ENCODE data around the gene NFAT5.

GRCh38 chr16:69590590-69590989 lies 24.8 kb downstream of the NFAT5 start:
- TF ChIP-seq CTCF (IDR thresholded peaks at IDR 0.05) (no peak), POLR2A (IDR thresholded peaks at IDR 0.05) (no peak)
